ENCODE results near the gene OMP.

OMP gene

GRCh38 chr11:77120571-77120970, 17.9 kb downstream of the OMP start:
- POLR2A ChIA-PET: no interaction called here
- CTCF ChIA-PET: no interaction called here
- DNase-seq (ENCODE audit: extremely low spot score): no peak
- TF ChIP-seq LEF1 (IDR thresholded peaks at IDR 0.05; ENCODE audit: borderline replicate concordance) (no peak), ZNF384 (IDR thresholded peaks at IDR 0.05) (no peak), PKNOX1 (IDR thresholded peaks at IDR 0.05) (no peak), ELF4 (IDR thresholded peaks at IDR 0.05) (no peak), SP1 (IDR thresholded peaks at IDR 0.05) (no peak), FOXK2 (IDR thresholded peaks at IDR 0.05) (no peak), TARDBP (IDR thresholded peaks at IDR 0.05) (no peak)

GRCh38 chr11:77121096-77121640, 18.5 kb downstream of the OMP start:
- POLR2A ChIA-PET: no interaction called here
- DNase-seq (ENCODE audit: extremely low spot score): no peak
- CTCF ChIA-PET: interaction anchor here (1.1 kb wide), 1 partner anchor 74 kb away, joined by 3 read pairs; no protein-coding TSS in a partner anchor
- TF ChIP-seq BHLHE40 (IDR thresholded peaks at IDR 0.05; ENCODE audit: borderline replicate concordance) (no peak), SUZ12 (IDR thresholded peaks at IDR 0.05) (no peak)

- ChIA-PET CTCF (interaction anchor here (1.1 kb wide), 1 partner anchor 75 kb away, joined by 3 read pairs; no protein-coding TSS in a partner anchor), POLR2A (no interaction called here)
- no peak for TF ChIP-seq SP1 (IDR thresholded peaks at IDR 0.05)
- no peak for TF ChIP-seq LEF1 (IDR thresholded peaks at IDR 0.05; ENCODE audit: borderline replicate concordance)
- TF ChIP-seq L3MBTL2 (conservative IDR thresholded peaks at IDR 0.05): no peak
- TF ChIP-seq ARNT (IDR thresholded peaks at IDR 0.05): no peak
- TF ChIP-seq ELF4 (IDR thresholded peaks at IDR 0.05): no peak
- no peak for TF ChIP-seq BHLHE40 (IDR thresholded peaks at IDR 0.05; ENCODE audit: borderline replicate concordance)
- no peak for TF ChIP-seq PKNOX1 (IDR thresholded peaks at IDR 0.05)
- TF ChIP-seq FOXK2 (IDR thresholded peaks at IDR 0.05): no peak
- no peak for TF ChIP-seq CTBP1 (IDR thresholded peaks at IDR 0.05; ENCODE audit: borderline replicate concordance)
- no peak for TF ChIP-seq SUZ12 (IDR thresholded peaks at IDR 0.05)
- TF ChIP-seq HDGF (IDR thresholded peaks at IDR 0.05; ENCODE audit: borderline replicate concordance): no peak
- no peak for TF ChIP-seq FOXM1 (IDR thresholded peaks at IDR 0.05; ENCODE audit: borderline replicate concordance)
- TF ChIP-seq ZNF384 (IDR thresholded peaks at IDR 0.05): no peak
- TF ChIP-seq FOXA1 (IDR thresholded peaks at IDR 0.05): no peak
- no peak for TF ChIP-seq TARDBP (IDR thresholded peaks at IDR 0.05)
- DNase-seq (ENCODE audit: extremely low spot score): no peak
Observed at GRCh38 chr11:77121876-77122575, 19.4 kb downstream of the OMP start.

GRCh38 chr11:77122576-77123212, 20.1 kb downstream of the OMP start:
- CTCF ChIA-PET: no interaction called here
- TF ChIP-seq FOXK2 (IDR thresholded peaks at IDR 0.05) (no peak), FOXA1 (IDR thresholded peaks at IDR 0.05) (no peak), PKNOX1 (IDR thresholded peaks at IDR 0.05) (no peak), FOXM1 (IDR thresholded peaks at IDR 0.05; ENCODE audit: borderline replicate concordance) (no peak), LEF1 (IDR thresholded peaks at IDR 0.05; ENCODE audit: borderline replicate concordance) (no peak), HDGF (IDR thresholded peaks at IDR 0.05; ENCODE audit: borderline replicate concordance) (no peak), ELF4 (IDR thresholded peaks at IDR 0.05) (no peak), SP1 (IDR thresholded peaks at IDR 0.05) (no peak), CTBP1 (IDR thresholded peaks at IDR 0.05; ENCODE audit: borderline replicate concordance) (no peak), NFRKB (IDR thresholded peaks at IDR 0.05) (no peak), L3MBTL2 (conservative IDR thresholded peaks at IDR 0.05) (no peak), SUZ12 (IDR thresholded peaks at IDR 0.05) (no peak), TARDBP (IDR thresholded peaks at IDR 0.05) (no peak), ZNF384 (IDR thresholded peaks at IDR 0.05) (no peak), BHLHE40 (IDR thresholded peaks at IDR 0.05; ENCODE audit: borderline replicate concordance) (no peak)
- POLR2A ChIA-PET: no interaction called here
- DNase-seq (ENCODE audit: extremely low spot score): no peak

- ChIA-PET CTCF (no interaction called here), POLR2A (no interaction called here)
- TF ChIP-seq PKNOX1 (IDR thresholded peaks at IDR 0.05) (no peak), TARDBP (IDR thresholded peaks at IDR 0.05) (no peak), LEF1 (IDR thresholded peaks at IDR 0.05; ENCODE audit: borderline replicate concordance) (no peak), HDGF (IDR thresholded peaks at IDR 0.05; ENCODE audit: borderline replicate concordance) (no peak), ZNF384 (IDR thresholded peaks at IDR 0.05) (no peak), ARNT (IDR thresholded peaks at IDR 0.05) (no peak), FOXA1 (IDR thresholded peaks at IDR 0.05) (no peak), ELF4 (IDR thresholded peaks at IDR 0.05) (no peak), CTBP1 (IDR thresholded peaks at IDR 0.05; ENCODE audit: borderline replicate concordance) (no peak), FOXK2 (IDR thresholded peaks at IDR 0.05) (no peak), BHLHE40 (IDR thresholded peaks at IDR 0.05; ENCODE audit: borderline replicate concordance) (no peak), L3MBTL2 (conservative IDR thresholded peaks at IDR 0.05) (no peak), SUZ12 (IDR thresholded peaks at IDR 0.05) (no peak), NFRKB (IDR thresholded peaks at IDR 0.05) (no peak), FOXM1 (IDR thresholded peaks at IDR 0.05; ENCODE audit: borderline replicate concordance) (no peak)
- DNase-seq (ENCODE audit: extremely low spot score): no peak
Observed at GRCh38 chr11:77123591-77123990, 21.0 kb downstream of the OMP start.

Measured in HEK293T (cell line).